RPMI7951 (cell line): ENCODE measurements around the gene TGIF2. TPM values are rescaled to one million over a fixed set of nuclear protein-coding genes. Genes with fewer than 3 reads are reported as not detected.
"Not testable (repeated sequence)": the region's sequence is repeated elsewhere in the genome, so short reads cannot be mapped to it uniquely, and the experiment has no call there.

Experiments used
- DNase-seq: peaks from one replicate; pipeline ENCODE4 v3.0.0-alpha.2; 2012; ENCODE audit warnings: low read depth
- total RNA-seq: library from RNA; depleted of rRNA; stranded (reverse); fragments of >200 nt; shearing (Covaris generic); gene quantifications from 2 replicates; pipeline ENCODE4 v1.2.3, GENCODE V29; 2014; rRNA removed

The TGIF2 gene
- total RNA-seq, 1 experiment from 2014 or later: 18.3 TPM

DNA sequence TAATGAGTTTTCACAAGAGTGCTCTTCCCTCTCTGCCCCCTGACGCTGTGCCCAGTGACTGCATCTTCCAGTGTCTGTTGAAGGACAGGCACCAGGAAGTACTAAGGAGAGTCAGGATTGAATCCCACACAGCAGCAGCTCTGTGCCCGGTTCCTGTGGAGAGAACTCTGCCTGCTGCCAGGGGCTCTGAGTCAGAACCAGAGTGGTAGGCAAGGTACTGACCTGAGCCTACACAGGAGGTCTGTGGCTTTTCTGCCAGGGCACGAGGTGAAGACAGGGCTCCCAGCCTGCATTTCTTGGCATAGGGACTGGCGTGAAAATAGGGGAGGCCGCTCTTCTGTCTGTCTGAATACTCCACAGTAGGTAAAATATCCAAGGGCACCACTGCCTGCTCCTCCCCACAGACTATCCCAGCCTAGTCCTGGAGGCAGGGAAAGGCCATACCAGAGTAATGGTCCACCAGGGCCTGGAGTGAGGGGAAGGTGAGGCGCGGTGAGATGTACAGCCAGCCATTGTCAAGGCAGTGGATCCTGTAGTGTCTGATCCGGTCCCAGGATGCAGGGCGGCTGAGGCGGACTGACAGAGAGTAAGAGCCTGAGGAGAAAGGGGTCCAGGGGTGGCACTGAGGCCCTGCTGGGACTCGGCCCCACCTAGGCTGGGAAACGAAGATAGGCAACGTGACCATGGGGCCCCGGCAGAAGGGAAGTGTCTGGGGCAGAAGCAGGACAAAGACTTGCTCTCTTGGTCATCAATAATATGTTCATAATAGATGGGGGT lies 41.6 kb downstream of the TGIF2 start:
- DNase-seq: no peak

DNA sequence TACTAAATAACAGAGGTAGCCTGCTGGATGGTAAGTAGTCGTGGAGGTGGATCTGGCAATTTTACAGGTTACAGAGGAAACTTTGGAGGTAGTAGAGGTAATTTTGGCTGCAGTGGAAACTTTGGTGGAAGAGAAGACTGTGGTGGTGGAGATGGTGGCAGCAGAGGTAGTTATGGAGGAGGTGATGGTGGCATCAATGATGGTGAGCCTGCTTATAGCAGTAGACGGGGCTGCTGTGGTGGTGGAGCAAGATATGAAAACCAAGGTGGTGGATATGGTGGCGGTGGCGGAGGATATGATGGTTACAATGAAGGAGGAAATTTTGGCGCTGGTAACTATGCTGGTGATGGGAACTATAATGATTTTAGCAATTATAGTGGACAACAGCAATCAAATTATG lies 47.5 kb downstream of the TGIF2 start:
- DNase-seq: no peak

DNA sequence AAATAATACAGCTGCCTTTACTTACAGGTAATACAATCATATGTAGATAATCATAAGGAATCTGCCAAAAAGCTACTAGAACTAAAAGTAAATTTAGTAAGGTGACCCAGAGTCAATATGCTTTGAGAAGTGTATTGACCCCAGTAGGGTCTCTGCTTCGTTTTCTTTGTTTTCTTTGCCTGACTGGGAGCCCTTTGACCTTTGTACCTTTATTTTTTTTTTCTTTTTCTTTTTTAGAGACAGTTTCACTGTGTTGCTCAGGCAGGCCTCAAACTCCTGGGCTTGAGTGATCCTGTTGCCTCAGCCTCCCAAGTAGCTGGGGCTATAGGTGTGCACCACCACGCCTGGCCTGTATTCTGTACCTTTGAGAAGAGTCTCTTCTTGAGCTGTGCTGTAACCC lies 50.0 kb downstream of the TGIF2 start:
- DNase-seq: no peak

DNA sequence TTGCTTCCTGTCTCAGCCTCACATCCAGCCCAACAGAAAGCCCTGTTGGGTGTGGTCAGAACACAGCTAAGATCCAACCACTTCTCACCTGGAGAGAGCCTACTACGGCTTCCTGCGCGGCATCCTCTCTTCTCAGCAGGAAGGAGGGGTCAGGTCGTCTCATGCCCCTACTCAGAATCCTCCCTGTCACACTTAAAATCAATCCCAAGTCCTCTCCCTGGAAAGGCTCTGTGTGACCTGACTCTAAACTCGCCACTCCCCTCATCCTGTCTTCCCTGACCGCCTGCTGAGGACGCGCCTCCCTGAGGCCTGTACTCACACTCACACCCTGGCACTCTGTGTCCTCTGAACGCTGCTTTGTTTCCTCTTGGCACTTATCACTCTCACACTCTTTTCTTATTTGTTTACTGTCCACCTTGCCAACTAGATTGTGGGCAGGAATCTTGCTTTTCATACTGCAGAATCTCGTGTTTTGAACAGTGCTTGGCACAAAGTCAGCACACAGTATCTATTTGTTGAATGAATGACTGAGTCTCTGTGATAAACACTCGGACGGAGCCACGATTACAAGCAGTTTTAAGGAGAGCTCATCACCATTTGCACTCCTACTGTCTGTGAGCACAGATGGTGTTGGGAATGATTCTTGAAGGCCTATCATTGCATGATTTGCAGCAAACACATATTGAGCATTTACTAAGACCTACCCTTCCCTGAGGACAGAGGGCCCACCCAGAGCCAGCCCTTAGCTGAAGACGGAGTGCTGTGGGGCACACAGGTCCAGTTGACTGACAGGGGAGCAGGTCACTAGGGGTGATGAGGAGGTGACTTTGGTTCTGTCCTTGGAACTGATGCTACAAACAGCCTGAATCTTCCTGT lies 50.9 kb downstream of the TGIF2 start:
- no peak for DNase-seq

DNA sequence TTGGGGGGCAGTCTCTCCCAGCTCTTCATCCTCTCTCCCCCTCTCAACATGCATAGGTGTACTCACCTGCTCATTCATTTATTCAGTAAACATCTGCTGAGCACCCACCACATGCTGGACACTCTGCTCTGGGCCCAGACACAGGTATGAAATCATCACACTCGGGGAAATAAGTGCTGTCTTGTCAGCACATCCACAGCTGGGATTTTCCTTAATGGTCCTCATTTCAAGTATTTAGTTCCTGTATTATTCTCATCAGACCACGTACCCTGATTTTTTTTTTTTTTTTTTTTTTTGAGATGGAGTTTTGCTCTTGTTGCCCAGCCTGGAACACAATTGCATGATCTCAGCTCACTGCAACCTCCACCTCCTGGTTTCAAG lies 51.5 kb downstream of the TGIF2 start:
- DNase-seq: no peak

DNA sequence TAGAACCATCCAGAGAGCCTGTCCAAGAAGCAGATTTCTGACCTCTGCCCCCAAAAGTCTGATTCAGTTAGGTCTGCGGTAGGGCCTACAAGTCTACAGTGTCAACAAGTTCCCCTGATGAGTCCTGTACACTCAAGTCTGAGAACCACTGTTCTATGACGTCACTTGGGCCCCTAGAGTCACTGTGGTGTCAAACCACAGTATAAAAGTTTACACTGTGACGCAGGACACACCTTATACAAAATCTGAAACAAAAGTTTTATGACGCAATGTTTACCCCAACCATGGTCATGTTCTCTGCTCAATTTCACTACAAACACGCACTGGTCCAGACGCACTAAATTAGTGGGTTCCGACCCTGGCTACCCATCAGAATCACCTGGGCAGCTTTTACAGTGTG lies 54.7 kb downstream of the TGIF2 start:
- no peak for DNase-seq

DNA sequence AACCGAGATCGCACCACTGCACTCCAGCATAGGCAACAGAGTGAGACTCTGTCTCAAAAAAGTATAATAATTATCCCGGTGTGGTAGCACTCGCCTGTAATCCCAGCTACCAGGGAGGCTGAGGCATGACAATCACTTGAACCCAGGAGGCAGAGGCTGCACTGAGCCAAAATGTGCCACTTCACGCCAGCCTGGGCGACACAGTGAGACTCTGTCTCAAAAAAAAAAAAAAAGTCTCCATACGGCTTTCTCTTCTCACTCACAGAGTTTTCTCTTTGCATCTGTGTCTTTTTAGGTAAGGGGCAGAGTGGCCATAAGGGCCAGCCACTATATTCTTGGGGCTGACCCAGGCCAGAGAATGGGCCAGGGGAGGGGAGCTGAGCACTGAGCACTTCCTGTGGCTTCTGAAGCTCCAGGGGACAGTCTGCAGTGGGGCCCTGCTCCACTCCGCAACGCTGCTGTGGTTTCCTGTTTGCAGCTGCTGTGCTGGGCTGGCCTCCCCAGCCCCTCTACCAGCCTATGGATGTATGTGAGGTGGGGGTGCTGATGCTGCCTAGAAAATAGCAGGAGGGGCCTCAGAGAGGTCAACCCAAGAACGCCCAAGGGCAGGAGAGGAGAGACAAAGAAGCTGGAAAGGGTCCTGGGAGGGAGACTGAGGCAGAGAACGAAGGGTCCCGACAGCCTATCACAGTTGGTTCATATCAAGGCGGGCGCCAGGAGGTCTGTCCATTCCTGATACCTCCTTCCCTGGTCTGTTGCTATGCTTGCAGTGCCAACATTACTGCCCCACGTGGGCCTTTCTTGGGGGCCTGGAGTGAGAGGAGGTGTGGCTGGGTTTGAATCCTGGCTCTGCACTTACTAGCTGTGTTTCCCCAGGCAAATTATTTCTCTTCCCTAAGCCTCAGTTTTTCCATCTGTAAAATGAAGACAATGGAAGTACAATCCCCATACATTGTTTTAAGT lies 56.6 kb downstream of the TGIF2 start:
- DNase-seq: no peak

DNA sequence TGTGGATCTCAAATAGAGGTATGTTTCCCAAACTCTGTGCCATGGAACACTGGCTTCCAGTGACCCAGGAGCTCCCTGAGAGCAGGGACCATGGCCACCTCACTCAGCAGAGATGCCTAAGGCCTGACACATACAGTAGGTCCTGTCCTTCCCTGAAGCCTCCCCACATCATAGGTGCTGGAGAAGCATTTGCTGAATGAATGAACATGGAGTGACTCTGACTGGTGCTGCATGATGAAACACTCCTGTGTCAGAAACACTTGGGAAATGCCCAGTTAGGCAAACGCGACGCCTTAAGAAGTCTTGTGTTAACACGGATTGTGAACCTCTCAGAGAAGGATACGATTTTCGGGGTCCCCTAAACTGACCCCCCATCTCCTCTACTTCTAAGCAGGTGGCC lies 58.2 kb downstream of the TGIF2 start:
- DNase-seq: no peak

DNA sequence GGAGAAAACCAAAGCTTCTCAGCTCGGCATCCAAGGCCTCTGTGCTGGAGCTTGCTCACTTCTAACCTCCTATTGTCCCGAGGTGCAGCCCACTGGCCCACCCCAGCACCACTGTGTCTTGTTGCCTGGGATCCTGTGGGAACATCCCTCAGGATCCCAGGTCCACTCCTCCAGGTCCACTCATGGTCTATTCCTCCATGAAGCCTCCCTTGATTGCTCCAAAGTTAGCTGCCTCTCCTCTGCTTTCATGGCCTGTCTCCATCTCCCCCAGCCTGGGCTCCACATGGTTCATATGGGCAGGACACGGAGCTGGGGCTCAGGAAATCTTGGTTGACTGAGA lies 58.7 kb downstream of the TGIF2 start:
- no peak for DNase-seq

DNA sequence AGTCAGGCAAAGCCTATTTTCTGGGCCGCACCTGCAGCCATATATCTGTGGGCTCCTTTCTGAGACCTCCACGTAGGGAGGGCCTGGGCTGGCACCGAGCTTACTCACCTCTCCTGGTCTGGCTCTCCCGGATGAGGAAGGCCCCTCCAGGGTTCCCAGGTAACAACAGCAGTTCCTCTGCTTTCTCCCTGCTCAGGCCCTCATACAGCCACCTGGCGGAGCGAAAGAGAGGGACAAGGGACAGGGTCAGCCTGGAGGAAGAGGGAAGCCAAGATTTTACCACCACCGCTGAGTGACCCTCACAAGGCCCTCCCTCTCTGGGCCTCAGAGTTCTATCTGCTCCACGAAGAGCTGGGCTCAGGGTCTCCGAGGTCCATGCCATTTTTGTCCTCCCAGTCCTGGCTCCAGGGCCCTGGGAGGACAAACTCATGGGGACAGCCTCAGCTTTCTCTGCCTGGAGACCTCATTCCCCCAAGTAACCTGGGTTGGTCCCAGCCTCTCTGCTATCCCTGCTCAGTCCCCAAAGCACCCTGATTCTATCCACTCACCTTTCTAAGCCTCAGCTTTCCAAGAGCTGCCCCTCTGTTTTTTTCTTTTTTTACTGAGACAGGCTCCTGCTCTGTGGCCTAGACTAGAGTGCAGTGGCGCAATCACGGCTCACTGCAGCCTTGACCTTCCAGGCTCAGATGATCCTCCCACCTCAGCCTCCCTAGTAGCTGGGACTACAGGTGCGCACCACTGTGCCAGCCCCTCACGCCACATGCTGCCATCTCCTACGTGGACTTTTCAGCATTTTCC lies 59.3 kb downstream of the TGIF2 start:
- DNase-seq: no peak

DNA sequence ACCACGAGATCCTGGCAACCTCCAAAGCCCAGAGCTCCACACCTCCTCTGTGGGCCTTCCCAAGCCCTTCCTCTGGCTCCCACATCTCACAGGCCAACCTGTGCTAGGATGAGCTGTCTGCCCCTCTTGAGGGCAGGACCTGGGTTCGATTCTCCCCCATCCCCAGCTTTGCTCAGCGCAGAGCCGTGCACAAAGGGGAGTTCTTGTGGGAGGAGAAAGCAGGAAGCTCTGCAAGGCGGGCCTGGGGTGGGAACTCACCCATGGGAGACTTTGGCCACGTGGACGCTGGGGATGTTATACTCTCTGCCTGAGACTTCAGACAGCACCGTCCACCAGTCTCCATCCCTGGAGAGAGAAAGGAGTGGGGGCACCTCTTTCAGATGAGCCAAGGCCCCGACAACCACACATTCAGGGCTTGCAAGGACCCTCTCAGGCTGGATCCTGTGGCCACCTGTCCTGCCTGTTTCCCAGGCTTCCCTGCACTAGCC lies 59.9 kb downstream of the TGIF2 start:
- no peak for DNase-seq

DNA sequence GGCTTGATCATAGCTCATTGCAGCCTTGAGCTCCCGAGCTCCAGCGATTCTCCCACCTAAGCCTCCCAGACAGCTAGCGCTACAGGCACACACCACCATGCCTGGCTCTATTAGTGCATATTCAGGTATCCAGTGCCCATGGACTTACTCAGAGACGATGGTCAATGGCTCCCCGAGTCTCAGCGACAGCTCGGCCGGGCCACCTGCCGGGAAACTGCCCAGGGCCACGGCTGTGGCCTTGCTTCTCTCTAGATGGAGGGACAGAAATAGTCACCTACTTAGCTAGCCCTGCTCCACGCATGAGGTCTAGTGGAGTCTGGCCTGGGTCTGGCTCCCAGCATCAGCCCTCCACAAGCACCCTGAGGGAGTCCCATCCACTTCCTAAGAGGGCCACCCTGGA lies 60.9 kb downstream of the TGIF2 start:
- DNase-seq: no peak

DNA sequence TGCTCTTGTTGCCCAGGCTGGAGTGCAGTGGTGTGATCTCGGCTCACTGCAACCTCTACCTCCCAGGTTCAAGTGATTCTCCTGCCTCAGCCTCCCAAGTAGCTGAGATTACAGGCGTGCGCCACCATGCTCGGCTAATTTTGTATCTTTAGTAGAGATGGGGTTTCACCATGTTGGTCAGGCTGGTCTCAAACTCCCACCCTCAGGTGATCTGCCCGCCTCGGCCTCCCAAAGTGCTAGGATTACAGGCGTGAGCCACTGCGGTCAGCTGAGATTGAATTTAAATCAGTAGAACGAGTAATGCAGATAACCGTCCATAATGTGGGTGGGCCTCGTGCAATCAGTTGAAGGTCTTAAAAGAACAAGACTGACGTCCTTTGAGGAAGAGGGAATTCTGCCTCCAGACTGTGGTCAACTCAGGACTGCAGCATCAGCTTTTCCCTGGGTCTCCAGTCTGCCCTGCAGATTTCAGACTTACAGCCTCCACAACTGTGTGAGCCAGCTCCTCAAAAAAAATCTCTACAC lies 65.5 kb downstream of the TGIF2 start:
- DNase-seq: not testable (repeated sequence)

DNA sequence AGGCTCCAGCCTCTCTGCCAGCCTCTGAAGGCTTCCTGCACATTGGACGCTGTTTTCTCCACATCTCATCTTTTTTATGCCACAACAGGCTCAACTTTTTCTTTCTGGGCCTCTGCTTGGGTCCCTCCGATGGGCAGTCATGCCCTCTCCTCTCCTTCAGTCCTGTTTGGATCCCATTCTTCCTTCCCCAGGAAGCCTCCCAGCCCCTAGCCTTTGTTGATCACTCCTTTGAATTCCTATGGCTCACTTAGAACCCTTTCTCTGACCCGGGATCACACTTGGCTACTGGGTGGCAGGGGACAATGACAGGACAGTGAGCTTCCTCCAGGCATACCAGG lies 68.1 kb downstream of the TGIF2 start:
- DNase-seq: no peak

DNA sequence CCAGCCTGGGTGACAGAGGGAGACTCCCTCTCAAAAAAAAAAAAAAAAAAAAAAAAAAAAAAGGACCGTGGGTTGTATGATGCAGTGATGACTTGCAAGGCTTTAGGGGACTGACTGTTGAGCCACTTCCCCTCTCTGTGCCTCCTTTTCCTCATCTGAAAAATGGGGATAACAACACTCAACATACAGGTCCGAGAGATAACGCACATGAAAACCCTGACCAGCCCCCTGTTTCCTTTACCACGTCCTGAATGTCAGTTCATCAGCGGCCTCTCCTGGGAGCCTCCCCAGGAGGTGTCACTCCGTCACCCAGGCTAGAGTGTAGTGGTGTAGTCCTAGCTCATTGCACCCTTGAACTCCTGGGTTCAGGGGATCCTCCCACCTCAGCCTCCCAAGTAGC lies 68.7 kb downstream of the TGIF2 start:
- DNase-seq: no peak

Other genes with a start within 250 kb of the TGIF2 start
- 17.4 and 20.3 TPM in 2 replicates for gene MYL9, start 32.1 kb upstream of the TGIF2 start, total RNA-seq
- 227 and 343 TPM in 2 replicates for gene RAB5IF, start 32.2 kb downstream of the TGIF2 start, total RNA-seq
- not detected in 2 replicates for gene SLA2, start 72.6 kb downstream of the TGIF2 start, total RNA-seq
- 46.2 and 52.3 TPM in 2 replicates for gene NDRG3, start 172.5 kb downstream of the TGIF2 start, total RNA-seq
- gene DSN1, start 200.2 kb downstream of the TGIF2 start, total RNA-seq: 68.0 and 72.6 TPM in 2 replicates